ENCODE data around the gene KCNH5.

KCNH5 gene

DNA sequence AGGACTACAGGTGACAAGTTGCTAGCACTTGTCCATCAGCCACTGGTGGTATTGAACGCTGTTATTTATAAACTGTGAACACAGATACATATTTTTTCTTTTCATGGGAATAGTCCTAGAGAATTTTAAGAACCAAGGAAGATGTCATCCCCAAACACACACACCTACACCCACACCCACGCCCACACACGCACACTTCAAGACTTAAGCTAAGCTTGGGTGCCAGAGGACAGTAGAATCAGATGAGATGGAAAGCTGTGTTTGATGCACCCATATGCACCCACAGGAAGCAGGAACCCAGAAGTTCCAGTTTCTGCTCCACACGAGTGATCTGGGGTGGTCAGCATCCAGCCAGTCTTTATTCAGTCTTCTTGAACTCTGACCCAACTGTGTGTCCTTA lies 348.3 kb downstream of the KCNH5 start:
- H3K4me3 ChIP-seq (ENCODE audit: low read depth, low read length) = no peak overlapping the region
- TF ChIP-seq, protein P1, sequence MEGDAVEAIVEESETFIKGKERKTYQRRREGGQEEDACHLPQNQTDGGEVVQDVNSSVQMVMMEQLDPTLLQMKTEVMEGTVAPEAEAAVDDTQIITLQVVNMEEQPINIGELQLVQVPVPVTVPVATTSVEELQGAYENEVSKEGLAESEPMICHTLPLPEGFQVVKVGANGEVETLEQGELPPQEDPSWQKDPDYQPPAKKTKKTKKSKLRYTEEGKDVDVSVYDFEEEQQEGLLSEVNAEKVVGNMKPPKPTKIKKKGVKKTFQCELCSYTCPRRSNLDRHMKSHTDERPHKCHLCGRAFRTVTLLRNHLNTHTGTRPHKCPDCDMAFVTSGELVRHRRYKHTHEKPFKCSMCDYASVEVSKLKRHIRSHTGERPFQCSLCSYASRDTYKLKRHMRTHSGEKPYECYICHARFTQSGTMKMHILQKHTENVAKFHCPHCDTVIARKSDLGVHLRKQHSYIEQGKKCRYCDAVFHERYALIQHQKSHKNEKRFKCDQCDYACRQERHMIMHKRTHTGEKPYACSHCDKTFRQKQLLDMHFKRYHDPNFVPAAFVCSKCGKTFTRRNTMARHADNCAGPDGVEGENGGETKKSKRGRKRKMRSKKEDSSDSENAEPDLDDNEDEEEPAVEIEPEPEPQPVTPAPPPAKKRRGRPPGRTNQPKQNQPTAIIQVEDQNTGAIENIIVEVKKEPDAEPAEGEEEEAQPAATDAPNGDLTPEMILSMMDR (IDR thresholded peaks at IDR 0.05; ENCODE audit: control insufficient read depth, extremely low read depth, insufficient read depth) = no peak
- DNase-seq (ENCODE audit: low read depth) = no peak

DNA sequence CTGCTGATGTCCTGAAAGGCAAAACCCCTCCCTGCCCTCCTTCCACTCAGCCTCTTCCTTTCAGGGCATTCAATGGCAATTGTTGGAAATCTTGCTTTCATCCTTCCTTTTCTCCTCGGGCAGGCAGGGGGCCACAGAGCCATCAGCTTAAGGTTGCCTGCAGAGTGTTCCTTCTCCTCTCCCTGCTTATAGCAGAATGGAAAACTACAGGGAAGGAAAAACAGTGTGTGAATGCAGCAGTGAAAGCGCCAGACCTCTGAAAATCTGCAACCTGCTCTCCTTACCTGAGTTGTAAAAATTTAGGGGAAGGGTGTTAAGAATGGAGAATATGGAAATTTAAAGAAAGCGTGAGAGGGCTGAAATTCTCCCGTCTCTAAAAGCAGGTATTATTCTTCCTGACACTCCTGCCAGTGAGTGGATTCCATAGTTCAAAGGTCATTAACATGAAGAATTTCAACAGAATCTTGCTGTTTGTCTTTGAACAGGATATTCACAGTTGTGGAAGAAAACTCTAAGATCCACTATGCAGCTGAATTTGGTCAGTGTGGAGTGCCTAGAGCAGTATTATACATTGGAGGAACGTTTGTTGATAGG lies 348.8 kb downstream of the KCNH5 start:
- DNase-seq (ENCODE audit: low read depth) = no peak
- TF ChIP-seq, protein P1 (IDR thresholded peaks at IDR 0.05; ENCODE audit: control insufficient read depth, extremely low read depth, insufficient read depth) = no peak
- no peak overlapping the region for H3K4me3 ChIP-seq (ENCODE audit: low read depth, low read length)

DNA sequence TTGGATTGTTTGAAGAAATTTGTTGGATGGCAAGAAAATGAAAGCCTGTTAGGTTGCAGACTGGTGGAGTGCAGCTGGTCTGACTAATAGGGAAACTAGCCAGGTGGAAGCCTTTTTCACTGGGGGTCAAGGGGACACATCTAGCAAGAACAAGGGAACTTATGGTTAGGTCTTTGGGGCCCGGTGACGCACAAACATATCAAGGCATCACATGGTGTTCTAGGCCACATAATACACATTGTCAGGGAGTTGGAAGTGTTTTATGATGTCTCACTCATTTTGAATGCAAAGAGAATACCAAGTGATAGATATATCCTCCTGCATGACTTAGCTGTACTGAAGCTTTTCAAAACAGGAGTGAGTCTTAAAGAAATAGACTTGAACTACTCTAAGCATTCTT lies 351.2 kb downstream of the KCNH5 start:
- DNase-seq (ENCODE audit: low read depth) = no peak
- no peak overlapping the region for H3K4me3 ChIP-seq (ENCODE audit: low read depth, low read length)
- TF ChIP-seq, protein P1 (IDR thresholded peaks at IDR 0.05; ENCODE audit: control insufficient read depth, extremely low read depth, insufficient read depth) = no peak

DNA sequence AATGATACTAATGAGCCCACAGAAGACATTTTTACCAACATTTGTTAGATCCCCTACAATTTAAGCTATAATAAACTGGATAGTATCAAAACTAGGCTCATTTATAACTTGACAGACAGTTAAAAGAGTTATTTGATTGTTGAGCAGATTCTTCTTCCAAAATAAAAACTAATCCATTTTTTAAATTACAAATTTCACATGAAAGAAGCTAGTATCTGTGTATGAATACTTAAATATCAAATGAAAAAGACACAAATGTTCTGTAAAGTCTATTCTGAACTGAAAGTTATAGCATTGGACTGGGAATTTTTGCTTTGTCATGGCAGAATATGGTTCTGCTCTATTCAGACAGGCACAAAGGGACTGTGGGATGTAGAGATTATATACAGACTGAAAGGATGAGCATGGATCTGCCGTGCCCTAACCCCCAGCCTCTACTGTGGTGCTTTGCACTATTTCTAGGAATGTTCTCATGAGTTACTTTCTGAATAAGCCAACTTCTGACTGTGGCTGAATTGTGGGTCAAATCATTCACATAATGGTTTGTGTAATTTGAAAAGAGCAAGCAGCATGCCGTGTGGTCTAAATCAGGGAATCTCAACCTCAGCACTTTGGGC lies 352.7 kb downstream of the KCNH5 start:
- no peak overlapping the region for H3K4me3 ChIP-seq (ENCODE audit: low read depth, low read length)
- no peak for DNase-seq (ENCODE audit: low read depth)
- TF ChIP-seq, protein P1 (IDR thresholded peaks at IDR 0.05; ENCODE audit: control insufficient read depth, extremely low read depth, insufficient read depth) = no peak

DNA sequence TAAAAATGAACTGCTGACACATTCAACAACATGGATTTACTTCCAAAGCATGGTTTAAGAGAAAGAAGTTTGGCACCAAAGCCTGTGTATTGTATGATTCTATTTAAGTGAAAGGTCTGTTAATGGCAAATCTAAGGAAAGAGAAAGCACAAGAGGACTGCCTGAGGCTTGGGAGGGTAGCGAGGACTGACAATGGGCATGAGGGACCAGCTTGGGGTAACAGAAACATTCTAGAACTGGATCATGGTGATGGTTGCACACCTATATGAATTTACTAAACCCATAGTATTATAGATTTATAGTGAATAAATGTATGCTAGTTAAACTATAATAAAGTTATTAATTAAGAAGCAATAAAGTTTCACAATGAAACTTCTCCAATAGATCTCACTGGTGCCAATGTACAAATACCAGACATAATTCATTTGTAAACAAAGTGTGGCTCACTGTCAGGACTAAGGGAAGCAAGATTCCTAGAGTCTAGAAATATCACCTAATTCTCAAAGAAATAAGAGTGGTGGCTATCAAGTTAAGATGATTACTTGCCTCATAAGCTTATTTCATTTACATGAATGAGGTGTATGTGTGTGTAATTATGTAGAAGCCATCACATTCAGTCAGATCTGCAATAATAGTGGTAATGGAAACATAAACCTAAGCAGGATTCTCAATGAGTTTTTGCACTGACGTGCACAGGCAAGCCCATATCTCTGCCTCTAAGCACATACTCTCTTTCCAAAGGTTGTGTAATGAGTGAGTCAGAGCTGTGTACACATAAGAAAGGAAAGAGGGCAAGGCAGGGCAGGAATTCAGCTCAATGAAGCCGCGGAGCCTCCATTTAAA lies 353.4 kb downstream of the KCNH5 start:
- H3K4me3 ChIP-seq (ENCODE audit: low read depth, low read length) = no peak overlapping the region; the same call in 1 of the 2 replicates
- peak; percentile 69 for DNase-seq (ENCODE audit: low read depth)
- TF ChIP-seq, protein P1 (IDR thresholded peaks at IDR 0.05; ENCODE audit: control insufficient read depth, extremely low read depth, insufficient read depth) = no peak

DNA sequence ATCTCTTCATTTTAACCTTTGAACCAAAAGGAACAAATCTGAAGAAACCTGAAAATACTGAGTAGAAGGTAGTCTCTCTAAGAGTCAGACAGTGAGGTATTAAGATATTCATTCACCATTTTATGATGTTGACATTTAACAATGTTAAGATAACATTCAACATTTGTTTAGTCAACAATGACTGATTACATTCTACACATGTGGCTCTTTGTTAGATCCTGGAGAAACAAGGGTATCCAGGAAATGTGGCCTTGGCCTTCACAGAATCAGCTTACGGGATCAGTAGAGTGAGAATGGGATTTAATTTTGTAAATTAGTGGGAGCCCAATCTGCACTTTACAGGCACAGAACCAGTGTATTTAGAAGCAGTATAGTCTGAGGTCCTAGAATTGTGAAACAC lies 355.5 kb downstream of the KCNH5 start:
- H3K4me3 ChIP-seq (ENCODE audit: low read depth, low read length) = no peak overlapping the region
- TF ChIP-seq, protein P1 (IDR thresholded peaks at IDR 0.05; ENCODE audit: control insufficient read depth, extremely low read depth, insufficient read depth) = no peak
- DNase-seq (ENCODE audit: low read depth) = peak; percentile 56
